Inflammatory macrophage (primary cell): Measurements from ENCODE around the gene SORT1.
A peak's percentile ranks its signal among the peaks of the same experiment; 100 is the strongest.
"Not testable (repeated sequence)": the region's sequence is repeated elsewhere in the genome, so short reads cannot be mapped to it uniquely, and the experiment has no call there.

Experiments
- DNase-seq, 2 donors: peaks; one replicate each; pipeline ENCODE4 v3.0.0-alpha.2; 2020 to 2022
- total RNA-seq, 18 experiments: gene quantifications; one replicate each; lab custom pipeline; 2026; ENCODE audit warnings: mixed read lengths in 6 of 18, inconsistent platforms in 2 of 18; lab: John Stamatoyannopoulos, UW

The SORT1 gene
- 275 to 997 (median 604) reads per million in 18 experiments for total RNA-seq

GRCh38 chr1:109397581-109398342 lies at the start of gene SORT1:
Gene SORT1 (minus strand): TSS chr1:109397918. CDS start chr1:109397892, 26 bp downstream.
- peak; percentile 67 to 79 for DNase-seq

GRCh38 chr1:109445949-109446695 lies 48.4 kb upstream of the SORT1 start:
- DNase-seq = not testable (repeated sequence)

DNA sequence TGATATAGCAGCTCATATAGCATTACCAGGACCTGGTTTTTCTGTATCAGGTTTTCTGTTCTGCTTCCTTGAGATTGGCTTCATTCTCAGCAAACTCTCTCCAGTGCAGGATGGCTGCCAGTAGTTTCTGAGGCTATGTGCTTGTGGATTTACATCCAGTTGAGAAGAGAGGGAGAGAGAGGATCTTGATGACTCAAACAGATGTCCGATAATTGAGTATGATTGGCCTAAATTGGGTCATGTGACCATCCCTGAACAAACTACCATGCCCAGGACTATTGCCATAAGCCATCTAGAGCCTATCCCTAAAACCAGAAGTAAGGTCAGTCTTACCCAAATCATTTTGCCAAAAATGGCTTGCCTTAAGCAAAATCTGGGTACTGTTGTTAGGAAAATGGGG lies 46.6 kb upstream of the SORT1 start:
- no peak for DNase-seq

- DNase-seq = no peak
Measured at GRCh38 chr1:109443476-109443875, 45.8 kb upstream of the SORT1 start.

- peak; percentile 9 to 10 for DNase-seq
Measured at GRCh38 chr1:109441069-109441468, 43.4 kb upstream of the SORT1 start.

GRCh38 chr1:109438798-109439297 lies 41.1 kb upstream of the SORT1 start:
- peak; percentile 79 to 83 for DNase-seq

DNA sequence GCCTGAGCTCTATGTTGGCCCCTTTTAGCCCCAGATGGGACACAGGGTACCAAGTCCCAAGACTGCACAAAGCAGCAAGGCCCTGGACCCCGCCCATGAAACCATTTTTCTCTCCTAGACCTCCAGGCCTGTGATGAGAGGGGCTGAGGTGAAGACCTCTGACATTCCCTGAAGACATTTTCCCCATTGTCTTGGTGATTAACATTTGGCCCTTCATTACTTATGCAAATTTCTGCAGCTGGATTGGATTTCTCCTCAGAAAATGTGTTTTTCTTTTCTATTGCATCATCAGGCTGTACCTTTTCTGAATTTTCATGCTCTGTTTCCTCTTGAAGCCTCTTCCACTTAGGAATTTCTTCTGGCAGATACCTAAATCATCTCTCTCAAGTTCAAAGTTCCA lies 36.8 kb upstream of the SORT1 start:
- no peak for DNase-seq

GRCh38 chr1:109433322-109433721 lies 35.6 kb upstream of the SORT1 start:
- DNase-seq = peak; percentile 55 to 68

DNA sequence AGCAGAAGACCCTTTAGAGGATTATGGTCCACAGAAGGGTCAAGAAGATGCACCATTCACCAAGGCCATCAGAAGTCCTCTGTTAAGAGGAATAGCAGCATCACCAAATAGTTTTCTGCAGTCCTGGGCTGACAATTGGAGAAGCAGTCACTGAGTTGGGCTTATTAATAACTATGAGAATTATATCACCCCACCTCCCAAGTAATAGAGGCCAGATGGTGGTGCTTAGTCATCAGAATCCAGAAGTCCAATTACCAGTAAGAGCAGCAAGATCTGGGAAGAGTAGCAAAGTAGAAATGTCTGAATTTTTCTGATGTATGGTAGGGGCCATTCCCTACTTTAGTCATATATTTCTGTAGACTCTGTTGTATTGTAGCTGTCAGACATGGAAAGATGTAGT lies 34.6 kb upstream of the SORT1 start:
- no peak for DNase-seq

DNA sequence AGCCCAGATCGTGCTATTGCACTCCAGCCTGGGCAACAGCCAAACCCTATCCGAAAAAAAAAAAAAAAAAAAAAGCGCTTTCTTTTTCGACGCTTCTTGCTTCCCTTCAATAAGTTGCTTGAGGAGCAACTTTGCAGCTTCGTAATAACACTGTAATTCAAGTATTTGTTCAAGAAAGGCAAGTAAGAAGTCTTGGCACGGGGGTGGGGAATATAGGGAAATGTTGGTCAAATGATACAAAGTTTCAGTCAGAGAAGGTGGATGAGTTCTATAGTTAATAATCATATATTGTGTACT lies 29.4 kb upstream of the SORT1 start:
- peak in 1 of 2 donors; percentile 3 for DNase-seq

DNA sequence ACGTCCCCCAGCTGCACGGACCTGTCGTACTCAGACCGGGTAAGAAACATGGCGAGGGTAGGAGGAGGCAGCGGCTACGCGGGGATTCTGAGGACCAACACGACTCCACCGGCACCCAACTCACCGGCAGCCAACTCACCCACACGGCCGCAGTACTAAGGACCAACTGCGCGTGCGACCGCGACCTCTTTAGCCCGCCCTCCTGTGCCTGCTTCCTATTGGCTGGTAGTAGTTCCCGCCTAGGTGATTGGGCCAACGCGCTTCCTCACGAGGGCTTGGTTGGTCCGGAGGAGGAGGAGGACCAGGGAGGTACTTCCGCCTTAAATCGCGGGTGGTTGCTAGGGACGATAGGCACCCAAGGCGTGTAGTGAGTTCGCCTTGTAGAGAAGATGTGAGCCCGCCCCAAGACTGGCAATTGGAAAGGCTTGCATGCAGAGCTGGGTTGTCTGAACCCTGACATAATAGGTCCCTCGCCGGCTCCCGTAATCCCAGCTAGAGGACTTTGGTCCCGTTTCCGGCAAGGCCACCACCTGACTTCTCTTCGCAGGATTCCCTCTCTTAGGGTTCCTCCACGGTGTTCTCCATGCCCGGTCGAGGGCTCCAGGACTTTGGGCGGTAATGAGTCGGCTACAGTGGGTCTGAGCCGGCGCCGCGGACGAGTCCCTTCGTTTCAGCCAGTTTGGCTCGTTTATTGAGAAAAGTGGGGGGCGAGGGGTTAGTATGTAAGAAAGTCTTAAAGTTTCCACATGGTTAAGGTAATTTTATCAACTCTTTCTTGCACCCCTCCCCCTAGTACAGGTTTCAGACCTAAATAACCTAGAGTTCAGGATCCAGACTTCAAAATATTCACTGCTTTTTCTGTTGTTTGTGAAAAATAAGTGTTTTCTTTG lies 28.8 kb upstream of the SORT1 start, which contains the start of gene PSMA5:
PSMA5 (minus strand) TSS at position 168 of the 890 bp plus-strand sequence; CDS start at position 50, 118 bp downstream.
- DNase-seq = peak; percentile 99 to 100

- DNase-seq = peak; percentile 75 to 86
Measured at GRCh38 chr1:109425391-109426280, 27.9 kb upstream of the SORT1 start.

- DNase-seq = no peak
Measured at GRCh38 chr1:109423498-109423897, 25.8 kb upstream of the SORT1 start.

DNA sequence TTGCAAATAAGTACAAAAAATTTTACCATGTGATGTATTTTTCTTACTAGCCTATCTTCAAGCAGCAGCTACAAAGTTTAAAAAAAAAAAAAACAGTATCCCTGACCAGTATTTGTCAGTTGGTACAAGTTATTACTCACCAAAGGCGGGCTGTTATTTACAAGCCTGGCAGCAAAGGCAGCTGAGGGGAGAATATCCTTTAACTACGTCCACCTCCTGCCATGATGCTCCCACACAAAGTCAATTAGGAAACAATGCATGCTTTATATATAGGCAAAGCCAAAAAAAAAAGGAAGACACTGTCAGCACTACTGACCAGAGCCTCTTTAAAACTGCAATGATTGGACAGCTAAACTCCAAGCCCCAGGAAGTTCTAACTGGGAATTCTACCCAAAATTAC lies 14.8 kb upstream of the SORT1 start:
- peak; percentile 18 to 19 for DNase-seq

GRCh38 chr1:109404838-109405237 lies 7.1 kb upstream of the SORT1 start:
- DNase-seq = no peak

DNA sequence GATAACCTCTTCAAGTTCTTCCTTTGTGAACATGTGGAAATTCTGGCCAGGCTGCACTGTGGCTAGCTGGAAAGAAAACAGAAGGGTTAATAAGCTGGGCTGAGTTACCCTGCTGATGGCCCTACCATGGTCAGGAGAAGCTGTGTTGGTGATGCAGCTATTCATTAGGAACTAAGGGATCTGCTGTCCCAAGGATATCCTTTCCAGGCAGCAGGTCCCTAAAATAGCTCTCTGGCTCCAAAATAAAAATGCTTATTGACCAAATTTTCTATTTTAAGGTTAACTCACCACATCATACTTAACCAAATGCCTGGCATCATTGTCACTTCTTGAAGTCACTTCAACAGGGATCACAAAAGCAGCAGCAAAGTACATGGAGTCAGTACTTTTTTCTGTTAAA lies 4.3 kb upstream of the SORT1 start:
- DNase-seq = no peak

DNA sequence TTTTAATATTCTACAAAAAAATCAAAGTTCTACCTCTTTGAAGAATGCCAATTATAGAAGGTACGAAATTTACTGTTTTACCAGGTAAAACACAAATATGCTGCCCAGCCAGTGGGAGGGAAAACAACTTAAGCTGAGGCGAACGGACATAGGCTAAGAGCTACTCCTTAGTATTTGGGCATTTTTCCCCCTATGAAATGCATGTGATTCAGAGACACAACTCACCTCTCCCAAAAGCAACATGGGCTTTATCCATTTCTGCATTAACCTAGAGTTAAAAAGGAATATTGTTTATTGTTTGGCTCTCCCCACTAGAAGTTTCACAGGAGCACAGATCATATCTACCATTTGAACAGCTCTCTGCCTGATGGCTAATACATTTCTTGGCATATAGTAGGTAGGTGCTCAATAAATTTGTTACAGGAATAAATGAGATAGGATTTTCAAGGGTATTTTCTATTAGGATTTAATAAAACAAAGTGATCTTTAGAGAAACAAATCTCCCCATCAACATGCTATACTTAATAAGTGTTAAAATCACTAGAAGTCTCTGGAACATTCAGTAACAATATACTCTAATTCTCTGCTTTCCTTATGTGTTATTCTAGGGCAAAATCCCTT lies 2.4 kb upstream of the SORT1 start:
- no peak for DNase-seq

GRCh38 chr1:109399326-109399957 lies 1.7 kb upstream of the SORT1 start:
- peak; percentile 62 to 87 for DNase-seq

- DNase-seq = no peak
Measured at GRCh38 chr1:109398343-109399225, 866 bp upstream of the SORT1 start.
